ELF-1 (cell line): ENCODE data around the gene MMEL1.
"Not testable (repeated sequence)": the region's sequence is repeated elsewhere in the genome, so short reads cannot be mapped to it uniquely, and the experiment has no call there.

Experiments
- DNase-seq: peaks from one replicate; pipeline ENCODE4 v3.0.0-alpha.2; 2016; ENCODE audit warnings: low read depth, low spot score

Gene MMEL1

DNA sequence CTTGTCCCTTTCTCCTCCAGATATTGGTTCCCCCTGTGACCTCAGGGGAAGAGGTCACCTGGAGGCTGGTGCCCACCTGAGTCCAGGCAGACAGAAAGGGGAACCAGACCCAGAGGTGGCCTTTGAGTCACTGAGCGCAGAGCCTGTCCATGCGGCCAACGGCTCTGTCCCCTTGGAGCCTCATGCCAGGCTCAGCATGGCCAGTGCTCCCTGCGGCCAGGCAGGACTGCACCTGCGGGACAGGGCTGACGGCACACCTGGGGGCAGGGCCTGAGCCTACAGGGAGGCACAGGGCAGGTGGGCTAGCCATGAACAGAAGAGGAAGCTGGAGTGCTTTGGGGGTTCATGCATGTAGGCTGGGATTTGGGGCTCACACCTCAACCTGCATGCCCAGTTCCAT lies 74.0 kb downstream of the MMEL1 start:
- DNase-seq = no peak

- DNase-seq = no peak
These were observed 74.4 kb downstream of the MMEL1 start for GRCh38 chr1:2558420-2558819.

DNA sequence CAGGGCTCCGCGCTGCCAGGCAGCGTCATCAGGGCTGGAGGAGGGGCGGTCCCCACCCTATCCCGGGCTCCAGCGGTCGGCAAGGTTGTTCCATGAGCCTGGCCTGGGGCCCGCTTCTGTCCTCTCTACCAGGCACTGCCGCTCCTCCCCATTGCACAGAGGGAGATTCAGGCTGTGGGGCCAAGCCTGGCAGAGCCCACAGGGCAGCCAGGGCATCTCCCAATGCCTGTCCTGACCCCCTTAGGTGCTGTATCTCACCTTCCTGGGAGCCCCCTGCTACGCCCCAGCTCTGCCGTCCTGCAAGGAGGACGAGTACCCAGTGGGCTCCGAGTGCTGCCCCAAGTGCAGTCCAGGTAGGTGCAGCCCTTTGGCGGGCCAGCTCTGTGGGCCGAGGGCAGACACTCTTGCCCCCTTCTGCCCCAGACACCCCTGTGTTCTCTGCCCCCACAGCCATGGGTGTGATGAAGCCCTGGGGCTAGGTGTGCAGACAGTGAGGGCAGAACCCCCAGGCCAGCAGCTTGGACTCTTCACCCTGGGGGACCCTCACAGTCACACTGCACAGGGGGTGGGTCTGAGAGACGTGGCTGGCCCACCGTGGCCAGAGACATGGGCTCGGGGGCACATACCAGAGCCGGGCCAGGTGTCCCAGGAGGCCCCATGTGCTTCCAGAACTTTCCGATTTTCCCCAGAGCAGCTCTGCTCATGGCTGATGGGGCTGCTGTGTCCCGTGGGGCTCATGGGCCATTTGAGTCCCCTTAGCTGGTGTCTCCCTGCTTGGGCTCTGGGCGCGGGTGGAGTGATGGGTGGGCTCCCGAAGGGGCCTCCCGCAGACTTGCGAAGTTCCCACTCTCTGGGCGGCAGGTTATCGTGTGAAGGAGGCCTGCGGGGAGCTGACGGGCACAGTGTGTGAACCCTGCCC lies 75.1 kb downstream of the MMEL1 start:
- no peak for DNase-seq

- DNase-seq = no peak
These were observed 75.9 kb downstream of the MMEL1 start for GRCh38 chr1:2556678-2557481.

- no peak for DNase-seq
These were observed 76.5 kb downstream of the MMEL1 start, which contains the start of gene TNFRSF14 for GRCh38 chr1:2556277-2556677. Gene TNFRSF14, plus strand, starts transcription at chr1:2556371. Its CDS starts 294 bp downstream, at chr1:2556665.

DNA sequence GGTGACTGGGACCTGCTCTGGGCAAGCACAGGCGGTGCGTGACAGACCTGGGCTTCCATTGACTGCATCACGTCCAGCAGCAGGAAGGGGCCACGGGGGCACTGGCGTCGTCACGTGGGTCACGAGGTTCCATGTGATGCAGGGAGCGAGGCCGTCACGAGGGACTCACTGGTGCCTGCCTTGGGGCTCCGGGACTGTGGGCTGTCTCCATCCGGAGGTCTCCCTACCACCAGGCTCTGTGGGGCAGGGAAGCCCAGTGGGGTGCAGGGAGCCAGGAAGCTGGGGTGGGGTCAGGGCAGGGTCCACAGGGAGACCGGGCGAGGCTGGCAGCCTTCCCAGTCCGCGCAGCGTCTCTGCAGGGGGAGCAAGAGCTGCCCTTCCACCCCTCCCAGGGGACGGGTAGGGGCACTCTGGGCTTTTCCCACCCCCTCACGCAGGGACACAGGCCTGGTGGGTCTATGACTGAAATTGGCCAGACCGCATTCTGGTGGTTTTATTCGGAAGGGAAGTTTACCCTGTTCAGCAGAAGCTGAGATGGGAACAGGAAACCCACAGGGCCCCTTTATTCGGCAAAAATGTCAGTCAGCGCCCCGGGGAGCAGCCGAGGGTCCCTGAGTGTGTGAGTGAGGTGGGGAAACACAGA lies 77.1 kb downstream of the MMEL1 start:
- DNase-seq = no peak

DNA sequence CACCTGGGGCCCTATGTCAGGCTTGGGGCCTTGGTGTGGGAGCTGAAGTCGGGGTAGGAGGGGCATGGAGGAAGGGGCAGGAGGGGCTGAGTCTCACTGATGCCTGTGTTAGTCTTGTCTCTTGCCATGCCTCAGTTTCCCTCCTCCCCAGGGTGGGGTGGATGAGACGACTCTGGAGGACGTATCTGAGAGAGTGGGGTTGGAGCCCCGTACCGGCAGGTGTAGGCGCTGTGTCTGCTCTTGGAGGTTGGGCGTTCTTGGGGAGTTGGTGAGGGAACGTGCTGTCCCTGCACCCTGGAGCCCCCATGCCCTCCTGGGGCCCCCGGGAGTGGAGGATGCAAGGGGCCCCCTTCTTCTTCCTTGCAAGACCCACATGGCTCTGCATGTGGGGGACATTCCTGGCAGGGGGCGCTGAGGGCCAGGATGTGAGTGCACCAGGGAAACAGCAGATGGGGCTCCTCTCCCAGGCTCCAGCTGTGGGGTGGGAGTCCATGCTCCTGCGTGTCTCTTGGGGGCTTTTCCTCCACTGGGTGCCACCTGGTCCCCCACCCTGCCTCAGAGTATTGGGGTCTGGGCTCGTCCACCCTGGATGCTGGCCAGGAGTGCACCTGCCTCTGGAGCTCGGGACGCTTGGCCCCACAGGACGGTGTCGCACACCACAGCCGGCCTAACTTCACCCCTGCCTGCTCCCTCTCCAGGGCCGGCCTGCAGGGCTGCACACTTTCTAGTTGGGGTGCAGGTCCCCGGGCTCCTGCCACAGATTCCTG lies 78.0 kb downstream of the MMEL1 start:
- DNase-seq = no peak

DNA sequence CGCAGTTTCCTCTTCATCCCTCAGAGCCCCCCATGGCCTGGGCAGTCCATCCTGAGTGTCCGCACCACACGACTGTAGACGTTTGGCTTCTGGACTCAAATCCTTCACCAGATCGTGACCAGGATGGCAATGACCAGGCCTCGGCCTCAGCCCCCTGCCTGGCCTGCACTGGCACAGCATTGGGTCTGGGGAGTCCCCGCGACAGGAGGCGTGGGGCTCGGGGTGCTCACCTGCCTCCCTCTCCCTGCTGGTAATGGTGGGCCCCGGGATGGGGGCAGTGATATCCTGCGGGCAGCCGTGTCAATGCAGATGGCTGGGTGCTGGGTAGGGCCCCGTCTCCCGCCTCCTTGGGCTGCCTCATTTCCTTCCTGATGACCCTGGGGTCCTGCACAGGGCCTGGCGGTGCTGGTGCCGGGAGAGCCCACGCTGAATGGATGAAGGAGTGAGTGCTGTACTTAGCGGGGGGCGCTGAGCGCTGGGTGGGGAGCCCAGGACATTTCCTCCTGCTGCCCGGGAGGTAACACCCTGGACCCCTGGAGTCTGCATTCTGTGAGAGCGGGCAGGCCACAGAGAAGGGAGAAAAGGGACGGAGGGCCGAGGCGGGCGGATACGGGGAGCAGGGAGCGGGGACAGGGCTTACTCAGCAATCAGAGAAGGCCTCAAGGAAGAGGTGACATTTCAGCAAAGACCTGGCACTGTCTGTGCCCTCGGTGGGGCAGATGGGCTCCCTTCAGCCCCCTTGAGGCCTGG lies 78.8 kb downstream of the MMEL1 start:
- no peak for DNase-seq

DNA sequence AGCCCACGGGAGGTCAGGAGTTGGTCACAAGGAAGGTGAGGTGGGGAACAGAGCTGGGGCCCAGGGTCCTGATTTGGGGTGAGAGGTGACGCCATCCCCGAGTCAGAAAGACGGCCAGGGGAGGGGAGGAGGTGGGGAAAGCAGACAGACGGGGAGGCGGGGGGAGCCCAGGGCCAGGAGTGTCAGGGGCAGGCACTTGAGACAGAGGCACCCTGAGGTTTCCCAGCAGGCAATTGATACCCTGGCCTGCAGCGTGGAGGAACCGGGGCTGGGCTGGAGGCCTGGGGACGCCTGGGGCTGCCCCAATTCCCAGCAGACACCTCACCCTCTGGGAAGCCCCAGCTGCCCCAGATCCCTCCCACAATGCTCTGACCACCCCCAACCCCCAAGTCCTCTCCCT lies 79.7 kb downstream of the MMEL1 start:
- DNase-seq = not testable (repeated sequence)

GRCh38 chr1:2552189-2552588 lies 80.6 kb downstream of the MMEL1 start:
- no peak for DNase-seq

- DNase-seq = not testable (repeated sequence)
These were observed 81.3 kb downstream of the MMEL1 start for GRCh38 chr1:2551544-2551943.

DNA sequence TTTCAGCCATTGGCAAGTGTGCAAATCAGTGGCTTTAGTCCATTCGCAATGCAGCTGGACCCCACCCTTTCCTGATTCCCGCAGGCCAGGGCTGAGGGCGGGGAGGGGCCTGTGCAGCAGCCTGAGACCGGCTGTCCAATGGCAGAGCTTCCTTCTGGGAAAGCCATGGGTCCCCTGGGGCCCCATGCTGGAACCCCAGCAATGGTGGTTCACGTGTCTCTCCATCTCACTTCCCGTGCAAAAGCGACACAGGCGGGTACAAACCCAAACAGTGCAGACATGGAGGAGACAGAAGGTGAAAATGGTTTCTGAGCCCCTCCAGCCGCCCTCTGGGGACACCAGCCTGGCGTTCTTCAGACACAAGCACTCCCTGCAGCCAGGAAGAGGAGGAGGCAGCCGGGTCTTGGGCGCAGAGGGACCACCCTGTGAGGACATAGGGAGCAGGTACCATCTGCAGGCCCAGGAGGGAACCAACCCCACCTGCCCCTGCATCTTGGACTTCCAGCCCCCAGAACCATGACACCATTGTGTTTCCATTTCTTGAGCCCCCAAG lies 82.4 kb downstream of the MMEL1 start:
- DNase-seq = not testable (repeated sequence)

DNA sequence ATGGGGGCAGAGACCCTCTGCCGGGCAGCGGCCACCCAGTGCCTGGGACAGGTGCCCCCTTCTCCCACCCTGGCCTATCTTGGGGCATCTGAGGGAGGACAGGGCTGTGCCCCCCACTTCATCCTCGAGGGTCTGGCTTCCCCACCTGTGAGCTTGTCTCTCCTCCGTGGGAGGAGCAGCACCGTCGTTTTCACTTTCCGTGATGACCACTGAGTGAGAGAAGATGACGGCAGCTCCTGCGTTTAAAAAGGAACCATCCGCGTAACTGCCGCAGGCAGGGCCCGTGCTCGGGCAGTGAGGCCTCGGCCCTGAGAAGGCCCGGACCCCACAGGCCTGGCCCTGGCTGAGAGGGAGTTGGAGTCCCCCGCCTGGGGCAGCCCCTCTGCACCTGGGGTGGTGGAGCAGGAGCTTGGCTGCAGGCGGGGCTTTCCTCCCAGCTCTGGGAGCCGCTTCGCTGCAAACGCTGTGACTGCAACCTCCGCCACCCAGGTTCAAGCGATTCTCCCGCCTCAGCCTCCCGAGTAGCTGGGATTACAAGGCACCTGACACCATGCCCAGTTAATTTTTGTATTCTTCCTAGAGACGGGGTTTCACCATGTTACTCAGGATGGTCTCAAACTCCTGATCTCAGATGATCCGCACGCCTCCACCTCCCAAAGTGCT lies 83.3 kb downstream of the MMEL1 start:
- DNase-seq = not testable (repeated sequence)

DNA sequence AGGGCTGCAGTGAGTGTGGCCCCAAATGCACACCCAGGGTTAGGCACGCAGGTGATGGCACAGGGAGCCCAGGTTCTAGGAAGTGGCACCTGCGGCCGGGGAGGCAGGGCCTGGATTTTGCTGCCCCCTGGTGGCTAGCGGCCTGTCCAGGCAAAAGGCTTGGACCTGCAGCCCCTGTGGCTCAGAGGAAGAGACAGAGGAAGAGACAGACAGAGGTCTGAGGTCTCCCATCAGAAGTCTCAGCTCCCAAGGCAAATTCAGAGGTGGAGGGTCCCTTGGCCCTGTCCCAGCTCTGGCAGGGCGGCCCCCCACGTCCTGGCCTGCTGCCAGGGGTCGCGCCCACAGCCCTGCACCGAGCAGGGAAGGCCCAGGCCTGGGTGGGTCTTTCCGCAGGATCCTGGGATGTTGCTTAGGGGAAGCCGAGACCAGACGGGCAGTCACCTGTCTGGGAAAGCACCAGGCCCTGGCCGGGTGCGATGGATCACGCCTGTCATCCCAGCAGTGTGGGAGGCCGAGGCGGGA lies 84.7 kb downstream of the MMEL1 start:
- peak; percentile 93 for DNase-seq

DNA sequence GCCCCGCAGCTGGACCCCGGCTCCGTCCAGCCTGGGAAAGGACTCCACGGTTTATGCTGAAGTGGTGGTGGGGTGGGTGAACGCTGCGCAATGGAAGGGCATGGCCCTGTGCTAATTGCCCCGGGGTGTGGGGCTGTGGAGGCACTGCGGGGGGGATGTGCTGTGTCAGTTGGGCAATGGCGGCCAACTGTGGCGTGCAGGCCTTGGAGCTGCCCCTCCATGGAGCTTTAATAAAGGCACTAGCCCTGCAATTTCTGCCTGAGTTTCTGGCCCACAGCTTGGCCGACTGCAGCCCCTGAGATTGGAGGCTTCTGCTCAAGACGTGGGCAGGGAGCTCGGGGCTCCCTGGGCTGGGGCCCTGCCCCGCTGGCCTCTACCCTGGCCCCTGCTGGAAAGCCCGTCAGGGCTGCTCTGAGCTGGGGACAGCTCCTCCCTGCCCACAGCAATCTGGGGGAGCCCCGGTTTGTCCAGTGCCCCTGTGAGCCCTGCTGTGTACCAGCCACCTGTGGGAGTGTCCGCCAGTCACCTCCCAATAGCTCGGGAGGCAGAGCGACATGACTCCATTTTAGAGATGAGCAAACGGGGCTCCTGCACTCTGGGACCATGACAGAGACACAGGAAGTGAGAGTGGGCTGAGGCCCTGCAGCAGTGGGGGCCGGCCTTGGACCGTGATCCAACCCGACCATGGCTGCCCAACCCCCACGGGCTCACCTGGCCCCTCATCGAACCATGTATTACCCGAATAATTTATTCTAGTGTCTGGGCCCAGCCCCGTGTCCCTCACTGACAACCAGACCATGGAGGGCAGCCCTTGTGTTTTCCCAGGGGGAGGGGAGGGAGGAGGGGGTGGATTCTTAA lies 85.4 kb downstream of the MMEL1 start:
- DNase-seq = peak; percentile 39

DNA sequence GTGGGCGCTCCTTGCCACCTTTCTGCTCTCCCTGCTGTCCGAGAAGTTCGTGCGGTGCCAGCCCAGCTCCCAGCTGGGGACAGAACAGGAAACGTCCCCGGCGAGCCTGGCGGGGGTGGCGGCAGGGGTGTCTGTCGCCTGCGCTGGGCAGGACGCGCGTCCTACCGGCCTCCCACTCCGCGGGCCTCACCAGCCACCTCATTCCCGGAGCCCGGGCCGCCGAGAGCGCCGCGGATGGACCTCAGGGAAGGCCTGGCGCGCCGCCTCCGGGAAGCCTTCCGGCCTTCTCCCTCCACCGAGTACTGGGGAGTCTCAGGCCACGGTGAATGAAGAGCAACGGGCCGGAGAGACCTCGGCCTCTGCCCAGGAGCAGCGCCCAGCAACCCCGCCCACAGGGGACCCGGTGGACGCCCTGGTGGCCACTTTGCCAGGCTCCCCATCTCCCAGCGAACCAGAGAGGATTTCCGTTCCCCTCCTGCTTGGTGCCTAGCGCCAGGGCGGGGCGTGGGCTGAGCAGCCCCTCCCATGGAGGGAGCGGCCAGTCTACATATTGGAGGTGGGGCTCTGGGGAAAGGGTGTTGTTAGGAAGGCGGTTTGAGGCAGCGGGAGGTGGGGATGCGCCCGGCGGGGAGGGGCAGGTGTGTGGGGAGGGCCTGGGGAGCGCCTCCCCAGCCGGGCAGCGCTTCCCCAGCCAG lies 86.2 kb downstream of the MMEL1 start:
- DNase-seq = peak; percentile 91

DNA sequence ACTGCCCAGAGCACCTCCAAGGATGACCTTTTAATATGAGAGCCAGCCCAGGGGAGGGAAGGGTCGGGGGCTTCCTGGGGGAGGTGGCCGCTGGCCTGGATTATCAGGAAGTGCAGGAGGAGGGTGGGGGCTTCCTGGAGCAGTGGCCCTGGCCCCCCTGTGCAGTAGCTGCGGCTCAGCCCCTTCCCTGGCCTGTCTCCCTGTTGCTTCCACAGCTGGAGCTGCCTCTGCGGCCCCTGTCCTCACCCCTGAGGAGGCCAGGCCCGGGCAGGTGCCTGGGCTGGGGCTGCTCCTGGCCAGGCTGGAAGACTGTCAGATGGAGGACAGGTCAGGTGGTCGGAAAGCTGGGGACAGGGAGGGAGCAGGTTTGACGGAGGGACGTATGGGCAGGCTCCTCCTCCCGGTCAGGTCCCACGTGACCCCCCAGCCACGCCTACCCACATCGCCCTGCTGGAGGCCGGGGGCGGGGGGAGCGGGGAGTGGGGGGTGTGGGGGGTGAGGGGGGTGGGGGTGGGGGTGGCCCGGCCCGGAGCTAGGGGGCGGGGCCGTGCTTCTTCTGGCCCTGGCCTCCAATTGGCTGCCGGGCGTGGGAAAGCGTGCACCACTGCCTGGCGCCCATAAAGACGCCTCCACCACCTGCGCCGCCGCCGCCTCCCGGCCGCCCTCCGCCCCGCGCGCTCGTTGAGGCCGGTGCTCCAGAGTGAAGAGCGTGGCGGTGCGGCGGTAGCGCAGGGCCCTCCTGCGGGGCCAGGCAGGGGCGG lies 86.9 kb downstream of the MMEL1 start:
- DNase-seq = peak; percentile 93
